GM11168 (cell line): ENCODE results near the gene MAMSTR.
"Not testable (repeated sequence)": the region's sequence is repeated elsewhere in the genome, so short reads cannot be mapped to it uniquely, and the experiment has no call there.

ENCODE experiments used
- in situ Hi-C: fragments of 300-500 bp; cut with MboI; formaldehyde crosslinking; loops from one replicate; pipeline ENCODE4 v1.12.0; 2022; ENCODE audit warnings: low sequenced_read_pairs; ENCODE audit not compliant: unreplicated experiment

The MAMSTR gene

DNA sequence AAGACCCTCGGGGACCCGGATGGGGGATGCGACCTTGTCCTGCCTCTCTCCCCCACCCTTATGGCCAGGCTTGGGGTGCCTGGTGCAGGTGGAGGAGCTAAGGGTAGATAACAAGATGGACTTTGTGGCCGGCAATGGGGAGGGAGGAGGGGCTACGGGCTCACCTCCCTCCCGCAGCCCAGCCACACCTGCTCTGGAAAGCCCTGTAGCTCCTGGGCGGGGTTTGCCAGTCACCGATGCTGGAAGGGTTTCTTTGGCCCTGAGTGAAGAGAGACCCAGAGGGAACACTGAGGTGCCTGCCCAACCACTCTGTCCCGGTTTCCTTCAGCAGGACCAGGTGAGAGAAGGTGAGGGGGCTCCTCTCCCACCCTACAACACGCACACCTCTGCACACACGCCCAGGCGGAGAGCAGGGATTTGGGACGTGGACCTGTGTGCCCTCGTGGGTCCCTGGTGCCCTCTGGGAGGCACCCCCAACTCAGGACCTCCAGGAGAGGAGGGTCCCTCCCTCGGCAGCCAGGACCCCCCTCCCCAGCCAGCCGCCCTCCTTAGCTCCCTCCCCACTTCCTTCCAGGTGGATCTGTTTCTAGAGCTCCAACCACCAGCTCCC lies 23.7 kb downstream of the MAMSTR start, which contains the start of gene FUT2:
TSS of gene FUT2 (plus strand) at position 229 of the 610 bp plus-strand sequence. CDS start 6,986 bp downstream, outside the sequence.
- in situ Hi-C loops: no loop called here

DNA sequence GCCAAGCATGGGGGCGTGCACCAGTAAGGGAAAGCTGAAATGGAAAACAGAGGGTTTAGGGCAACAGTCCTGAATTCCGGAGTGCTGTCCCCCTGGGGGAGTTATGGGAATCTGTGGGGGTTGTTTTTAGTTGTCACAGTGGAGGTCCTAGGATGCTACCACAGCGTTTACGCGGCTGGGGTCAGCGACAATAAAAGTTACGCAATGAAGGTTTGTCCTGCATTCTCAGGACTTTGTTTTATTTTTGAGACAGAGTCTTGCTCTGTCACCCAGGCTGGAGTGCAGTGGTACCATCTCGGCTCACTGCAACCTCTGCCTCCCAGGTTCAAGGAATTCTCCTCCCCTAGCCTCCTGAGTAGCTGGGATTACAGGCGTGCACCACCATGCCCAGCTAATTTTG lies 25.9 kb downstream of the MAMSTR start:
- in situ Hi-C loops: not testable (repeated sequence)

DNA sequence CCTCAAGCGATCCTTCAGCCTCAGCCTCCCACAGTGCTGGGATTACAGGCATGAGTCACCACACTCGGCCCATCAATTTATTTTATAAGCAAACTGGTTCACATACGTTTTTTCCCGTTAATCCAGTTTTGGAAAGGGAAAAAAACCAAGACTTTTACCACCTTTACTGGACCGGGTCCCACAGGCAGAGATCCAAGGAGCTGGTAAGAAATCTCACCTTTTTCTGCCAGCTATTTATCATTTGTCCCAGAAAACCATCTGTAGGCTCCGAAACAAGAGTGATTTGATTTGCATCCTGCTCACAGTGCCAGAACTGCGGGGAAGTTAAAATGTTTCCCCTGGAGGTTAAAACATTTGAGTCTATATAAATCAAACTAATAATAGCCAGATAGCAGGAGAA lies 30.1 kb downstream of the MAMSTR start:
- in situ Hi-C loops: no loop called here

DNA sequence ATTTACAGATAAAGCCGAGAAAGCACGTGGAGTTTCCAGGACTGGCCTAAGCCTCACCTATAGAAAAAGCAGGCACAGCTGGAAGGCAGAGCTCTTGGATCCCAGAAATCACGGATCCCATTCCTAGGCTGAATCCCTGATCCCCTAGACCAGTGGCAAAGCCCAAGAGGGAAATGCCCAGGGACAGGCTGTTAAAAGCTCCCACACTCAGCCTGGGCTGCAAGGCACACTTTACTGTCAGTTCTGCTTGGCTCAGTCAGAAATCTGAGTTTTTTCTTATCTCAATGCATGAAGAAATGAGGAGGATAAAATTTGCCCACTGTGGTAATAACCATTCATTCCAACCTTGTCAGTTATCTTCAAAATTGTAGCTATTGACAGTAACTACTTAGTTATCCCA lies 31.7 kb downstream of the MAMSTR start:
- in situ Hi-C loops: no loop called here

DNA sequence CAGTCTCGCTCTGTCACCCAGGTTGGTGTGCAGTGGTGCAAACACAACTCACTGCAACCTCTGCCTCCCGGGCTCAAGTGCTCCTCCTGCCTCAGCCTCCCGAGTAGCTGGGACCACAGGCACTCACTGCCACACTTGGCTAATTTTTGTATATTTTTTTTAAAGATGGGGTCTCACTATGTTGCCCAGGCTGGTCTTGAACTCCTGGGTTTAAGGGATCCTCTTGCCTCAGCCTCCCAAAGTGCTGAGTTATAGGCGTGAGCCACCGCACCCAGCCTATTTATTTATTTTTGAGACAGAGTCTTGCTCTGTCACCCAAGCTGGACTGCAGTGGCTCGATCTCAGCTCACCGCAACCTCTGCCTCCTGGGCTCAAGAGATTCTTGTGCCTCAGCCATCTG lies 32.9 kb downstream of the MAMSTR start:
- in situ Hi-C loops: not testable (repeated sequence)

DNA sequence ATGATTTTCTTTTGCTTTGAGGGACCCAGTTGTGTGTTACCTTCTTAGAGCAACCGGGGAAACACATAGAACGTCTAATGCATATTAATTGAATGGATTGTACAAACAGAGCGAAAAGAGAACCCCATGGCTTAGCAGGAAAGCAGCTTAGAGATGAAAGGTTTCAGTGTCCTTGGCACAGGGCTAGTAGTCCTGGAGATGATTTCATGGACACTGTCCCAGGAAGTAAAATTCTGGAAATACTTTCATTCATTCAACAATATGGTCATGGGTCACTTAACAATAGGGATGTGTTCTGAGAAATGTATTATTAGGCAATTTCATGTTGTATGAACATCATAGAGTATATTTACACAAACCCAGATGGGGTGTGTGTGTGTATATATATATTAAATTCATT lies 33.4 kb downstream of the MAMSTR start:
- in situ Hi-C loops: no loop called here

DNA sequence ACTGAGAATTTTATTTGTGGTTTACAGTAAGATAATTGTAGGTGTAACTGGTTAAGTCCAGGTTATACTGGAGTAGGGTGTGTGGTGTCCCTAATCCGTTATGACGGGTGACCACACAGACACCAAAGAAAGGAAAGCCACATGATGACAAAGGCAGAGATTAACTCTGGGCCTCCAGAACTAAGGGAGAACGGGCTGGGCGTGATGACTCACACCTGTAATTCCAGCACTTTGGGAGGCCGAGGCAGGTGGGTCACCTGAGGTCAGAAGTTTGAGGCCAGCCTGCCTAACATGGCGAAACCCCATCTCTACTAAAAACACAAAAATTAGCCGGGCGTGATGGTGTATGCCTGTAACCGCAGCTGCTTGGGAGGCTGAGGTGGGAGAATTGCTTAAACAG lies 33.9 kb downstream of the MAMSTR start:
- in situ Hi-C loops: no loop called here

DNA sequence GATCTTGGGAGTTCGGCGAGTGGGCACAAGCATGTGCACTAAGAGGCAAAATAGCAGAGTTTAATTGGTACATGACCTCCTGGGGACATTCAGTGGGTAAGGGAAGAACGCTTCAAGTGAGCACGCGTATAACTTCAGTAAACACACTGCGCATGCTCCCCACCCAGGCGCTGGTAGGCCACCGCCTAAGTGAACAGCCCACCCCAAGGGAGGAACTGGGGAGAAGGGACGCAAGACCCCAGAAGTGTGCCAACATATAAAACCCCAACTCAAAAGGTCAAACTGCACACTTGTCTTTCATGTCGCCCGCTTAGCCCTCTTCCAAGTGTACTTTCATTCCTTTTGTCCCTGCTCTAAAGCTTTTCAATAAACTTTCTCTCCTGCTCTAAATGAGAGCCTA lies 36.2 kb downstream of the MAMSTR start:
- in situ Hi-C loops: no loop called here

DNA sequence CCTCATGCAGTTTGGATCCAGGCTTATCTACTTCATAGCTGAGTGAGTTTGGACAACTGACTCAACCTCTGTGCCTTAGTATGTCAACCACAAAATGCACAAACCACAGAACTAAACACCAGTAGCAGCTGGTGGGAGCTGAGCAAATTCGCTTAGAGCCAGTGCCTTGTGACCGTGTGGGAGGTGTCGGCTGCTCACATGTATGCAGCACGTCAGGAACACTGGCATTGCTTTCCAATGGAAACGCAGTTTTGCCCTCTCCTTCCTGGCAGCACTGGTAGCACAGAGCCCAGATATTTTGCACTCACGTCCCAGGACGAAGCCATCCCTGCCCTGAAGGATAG lies 38.4 kb downstream of the MAMSTR start:
- in situ Hi-C loops: no loop called here

DNA sequence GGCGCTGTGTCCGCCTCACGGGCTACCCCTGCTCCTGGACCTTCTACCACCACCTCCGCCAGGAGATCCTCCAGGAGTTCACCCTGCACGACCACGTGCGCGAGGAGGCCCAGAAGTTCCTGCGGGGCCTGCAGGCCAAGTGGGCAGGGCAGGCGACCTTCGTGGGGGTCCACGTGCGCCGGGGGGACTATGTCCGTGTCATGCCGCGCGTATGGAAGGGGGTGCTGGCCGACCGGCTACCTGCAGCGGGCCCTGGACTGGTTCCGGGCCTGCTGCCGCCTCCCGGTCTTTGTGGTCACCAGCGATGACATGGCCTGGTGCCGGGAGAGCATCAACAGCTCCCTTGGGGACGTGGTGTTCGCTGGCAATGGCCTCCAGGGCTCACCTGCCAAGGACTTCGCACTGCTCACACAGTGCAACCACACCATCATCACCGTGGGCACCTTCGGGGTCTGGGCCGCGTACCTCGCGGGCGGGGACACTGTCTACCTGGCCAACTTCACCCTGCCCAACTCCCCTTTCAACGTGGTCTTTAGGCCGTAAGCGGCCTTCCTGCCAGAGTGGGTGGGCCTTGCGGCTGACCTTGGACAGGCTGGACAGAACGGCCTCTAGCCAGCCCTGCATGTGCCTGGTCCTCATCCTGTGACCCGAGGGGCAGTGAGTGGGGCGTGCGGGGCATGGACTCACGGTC lies 38.9 kb downstream of the MAMSTR start:
- in situ Hi-C loops: no loop called here

DNA sequence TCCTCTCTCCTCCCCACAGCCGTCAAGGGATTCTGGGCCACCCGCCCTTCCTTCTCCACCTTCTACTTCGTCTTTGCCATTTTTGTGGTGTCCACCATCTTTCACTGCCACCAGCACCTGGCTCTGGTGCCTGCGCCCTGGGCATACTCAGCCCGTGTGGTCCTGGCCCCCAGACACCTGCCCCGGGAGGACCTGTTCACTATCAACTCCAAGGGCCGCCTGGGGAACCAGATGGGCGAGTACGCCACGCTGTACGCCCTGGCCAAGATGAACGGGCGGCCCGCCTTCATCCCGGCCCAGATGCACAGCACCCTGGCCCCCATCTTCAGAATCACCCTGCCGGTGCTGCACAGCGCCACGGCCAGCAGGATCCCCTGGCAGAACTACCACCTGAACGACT lies 39.5 kb downstream of the MAMSTR start:
- in situ Hi-C loops: not testable (repeated sequence)

DNA sequence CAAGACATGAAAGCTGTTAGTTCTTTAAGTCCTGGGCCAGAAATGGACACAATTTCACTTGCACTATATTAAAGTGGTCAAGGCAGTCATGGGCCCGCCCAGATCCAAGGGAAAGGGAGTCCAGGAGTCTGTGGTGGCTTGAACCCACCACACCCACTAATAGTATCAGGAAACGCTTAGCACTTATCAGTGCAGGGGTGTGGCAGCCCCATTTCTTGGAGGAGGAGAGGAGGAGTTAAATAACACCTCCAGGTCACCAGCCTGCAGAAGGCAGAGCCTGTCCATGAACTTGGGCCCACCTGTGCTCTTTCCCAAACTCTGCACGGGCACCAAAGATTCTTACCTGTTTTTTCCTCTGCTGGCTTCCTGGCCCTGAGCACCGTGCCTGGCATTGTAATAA lies 41.3 kb downstream of the MAMSTR start:
- in situ Hi-C loops: no loop called here

DNA sequence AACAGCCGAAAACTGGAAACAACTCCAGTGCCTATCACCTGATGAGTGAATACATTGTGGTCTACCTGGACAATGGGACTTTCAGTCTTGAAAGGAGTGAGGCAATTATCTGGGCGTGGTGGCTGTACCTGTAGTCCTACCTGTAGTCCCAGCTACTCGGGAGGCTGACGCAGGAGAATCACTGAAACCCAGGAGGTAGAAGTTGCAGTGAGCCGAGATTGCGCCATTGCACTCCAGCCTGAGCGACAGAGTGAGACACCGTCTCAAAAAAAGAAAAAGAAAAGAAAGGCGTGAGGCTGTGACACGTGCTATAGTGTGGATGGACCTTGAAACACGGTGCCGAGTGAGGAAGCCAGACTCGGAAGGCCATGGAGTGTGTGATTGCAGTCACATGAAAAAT lies 42.6 kb downstream of the MAMSTR start:
- in situ Hi-C loops: no loop called here

DNA sequence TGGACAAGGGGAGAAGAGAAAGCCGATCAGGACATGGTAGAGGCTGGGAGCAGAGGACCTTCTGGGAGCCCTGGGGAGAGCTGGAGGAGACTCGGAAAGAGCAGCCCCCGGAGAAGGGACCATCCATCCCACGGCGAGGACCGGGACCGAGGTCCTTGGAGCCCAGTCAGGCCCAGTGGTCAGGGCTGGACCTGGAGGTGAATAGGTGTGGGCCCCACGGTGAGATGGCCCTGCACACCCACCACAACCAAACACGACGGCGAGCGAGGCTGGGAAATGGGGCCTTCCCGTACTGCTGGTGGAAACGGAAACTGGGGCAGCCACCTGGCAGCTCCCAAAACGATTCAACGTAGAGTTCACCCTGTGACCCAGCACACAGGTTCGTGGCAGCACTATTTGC lies 43.0 kb downstream of the MAMSTR start:
- in situ Hi-C loops: no loop called here

DNA sequence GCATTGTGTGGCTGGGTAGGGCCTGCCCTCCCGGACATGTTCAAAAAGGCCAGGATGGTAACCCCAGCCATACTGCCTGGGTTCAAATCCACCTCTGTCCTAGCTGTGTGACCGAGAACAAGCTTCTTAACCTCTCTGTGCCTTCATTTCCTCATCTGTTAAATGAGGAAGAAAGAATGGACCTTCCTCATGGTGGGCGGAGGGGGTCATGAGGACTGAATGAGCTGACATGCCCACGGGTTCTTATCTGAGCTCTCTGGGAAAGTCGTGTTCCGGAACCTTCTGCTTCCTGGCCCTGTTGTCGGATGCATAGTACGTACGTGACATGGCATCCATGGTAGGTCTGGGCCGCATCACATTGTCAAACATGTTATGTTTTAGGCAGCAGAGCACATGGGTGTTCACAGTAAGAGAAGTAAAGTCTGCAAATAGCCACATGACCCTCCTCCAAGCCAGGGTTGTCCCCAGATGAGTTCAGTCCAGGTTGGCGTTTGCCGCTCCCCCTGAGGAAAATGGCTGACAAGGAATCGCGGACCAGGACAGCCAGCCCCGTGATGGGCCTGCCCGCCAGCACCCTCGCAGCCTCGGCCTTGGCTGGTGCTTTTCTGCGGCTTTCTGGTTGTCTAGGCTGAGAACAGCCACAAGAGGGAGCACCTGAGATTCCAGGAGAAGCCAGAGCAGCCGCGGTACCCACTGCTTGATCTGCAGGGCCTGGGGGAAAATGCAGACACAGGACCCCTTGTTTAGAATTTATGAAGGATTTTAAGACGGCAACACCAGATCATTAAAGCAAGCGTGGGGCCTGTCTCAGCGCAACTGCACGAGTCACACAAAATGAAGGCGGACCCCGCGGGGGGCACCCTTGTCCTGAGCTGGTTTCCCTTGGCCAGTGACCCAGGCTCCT lies 44.4 kb downstream of the MAMSTR start:
- in situ Hi-C loops: no loop called here

DNA sequence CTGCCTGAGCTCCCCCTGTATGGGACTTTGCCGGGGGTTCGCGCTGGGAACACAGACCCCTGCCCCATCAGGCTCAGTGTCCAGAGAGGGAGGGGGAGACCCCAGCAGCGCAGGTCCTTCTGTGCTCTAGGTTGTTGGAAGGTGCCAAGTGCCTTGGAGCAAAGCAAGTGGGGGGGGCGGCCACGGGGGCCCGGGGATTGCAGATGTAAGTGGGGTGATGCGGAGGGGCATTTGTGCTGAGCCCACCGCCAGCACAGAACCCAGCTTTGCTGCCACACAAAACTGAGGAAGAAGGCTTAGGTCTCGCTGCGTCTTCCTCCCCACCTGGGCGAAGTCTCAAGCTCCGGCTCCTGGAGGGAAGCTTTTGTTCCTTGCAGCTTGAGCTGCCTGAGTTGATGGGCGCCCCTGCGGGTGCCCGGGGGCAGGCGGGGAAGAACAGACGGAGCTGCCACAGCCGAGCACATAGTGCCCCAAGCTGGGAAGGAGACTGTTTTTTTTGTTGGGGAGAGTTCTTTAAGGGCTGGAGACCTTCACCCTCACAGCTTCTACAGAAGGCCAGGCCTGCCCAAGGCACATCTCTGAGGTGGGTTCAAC lies 45.2 kb downstream of the MAMSTR start:
- in situ Hi-C loops: no loop called here

DNA sequence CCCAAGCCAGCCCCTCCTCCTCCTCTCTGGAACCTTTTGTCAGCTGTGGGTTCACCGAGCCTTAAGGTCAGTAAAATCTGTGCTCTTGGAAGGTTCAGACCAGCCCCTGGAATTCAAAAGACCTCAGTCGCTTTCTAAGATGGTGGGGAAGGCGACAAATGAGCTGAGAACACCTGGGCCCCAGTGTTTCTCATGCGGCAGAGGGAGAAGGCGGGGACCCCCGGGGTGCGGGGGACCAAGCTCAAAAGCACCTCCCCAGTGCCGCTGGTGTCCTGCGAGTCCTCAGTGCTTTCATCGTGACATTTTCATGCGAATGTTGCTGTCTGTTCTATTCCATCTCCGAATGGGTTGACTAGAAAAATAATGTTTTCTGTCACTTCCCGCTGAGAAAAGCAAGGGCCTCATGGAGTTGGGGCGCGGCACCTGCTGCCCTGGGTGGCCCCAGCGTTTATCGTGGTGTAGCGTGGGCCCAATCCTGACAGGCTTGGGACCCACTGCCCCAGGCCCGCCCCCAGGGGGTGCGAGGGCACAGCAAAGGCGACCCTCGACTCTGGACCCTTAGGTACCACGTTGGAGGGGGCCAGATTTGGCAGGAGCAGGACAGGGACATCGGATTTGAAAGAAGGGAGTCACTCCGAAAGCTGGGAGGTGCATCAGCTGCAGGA lies 46.0 kb downstream of the MAMSTR start:
- in situ Hi-C loops: no loop called here

DNA sequence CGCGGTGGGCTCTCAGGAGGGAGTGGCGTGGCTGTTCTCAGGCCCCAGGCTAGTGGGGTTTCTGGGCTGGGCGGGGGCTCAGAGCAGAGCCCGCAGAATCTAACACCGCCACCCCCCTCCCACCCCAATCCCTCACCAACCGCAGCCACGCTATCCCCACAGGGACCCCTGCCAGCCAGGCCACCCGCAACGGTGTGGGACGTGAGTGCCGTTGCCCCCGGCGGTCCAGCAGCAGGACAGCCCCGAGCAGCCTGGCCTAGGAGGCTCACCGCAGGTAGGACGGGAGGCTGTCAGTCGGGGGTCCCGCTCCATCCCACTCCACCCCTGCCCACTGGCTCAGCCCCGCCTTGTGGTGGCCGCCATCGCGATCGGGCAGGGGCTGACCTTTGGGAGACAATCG lies 46.5 kb downstream of the MAMSTR start, which contains the start of gene NTN5:
TSS of gene NTN5 (minus strand) at position 24 of the 400 bp plus-strand sequence. CDS start 2,031 bp downstream, outside the sequence.
- in situ Hi-C loops: no loop called here

DNA sequence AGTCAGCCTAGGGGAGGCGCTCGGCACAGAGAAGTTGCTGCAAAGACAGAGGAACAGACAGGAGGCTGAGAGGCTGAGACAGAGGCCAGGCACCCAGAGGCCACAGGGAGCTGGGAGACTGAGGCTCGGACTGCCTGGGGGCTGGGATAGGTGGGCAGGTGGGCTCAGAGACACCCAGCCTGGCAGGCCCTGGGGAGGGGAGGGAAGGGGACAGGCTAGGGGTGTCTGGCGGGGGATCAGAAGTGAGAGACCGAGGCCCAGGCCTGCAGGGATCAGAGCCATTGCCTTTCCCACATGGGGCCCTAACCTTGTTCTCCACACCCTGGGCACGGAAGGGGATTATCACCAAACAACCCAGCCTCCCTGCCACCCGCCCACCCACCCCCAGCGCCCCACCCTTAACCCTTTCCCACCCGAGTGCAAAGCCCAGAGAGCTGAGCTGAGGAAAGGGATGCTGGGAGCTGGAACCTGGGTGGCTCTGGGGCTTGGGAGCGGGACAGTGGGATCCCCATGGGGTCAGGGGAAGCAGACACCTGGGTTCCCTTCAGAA lies 48.0 kb downstream of the MAMSTR start:
- in situ Hi-C loops: no loop called here
